ENCODE results near the gene FCHSD2. TPM values are rescaled to one million over a fixed set of nuclear protein-coding genes. Genes with fewer than 3 reads are reported as not detected.
"Not testable (repeated sequence)": the region's sequence is repeated elsewhere in the genome, so short reads cannot be mapped to it uniquely, and the experiment has no call there.

Gene FCHSD2
- total and polyA plus RNA-seq, 2 donors (not counting 1 experiment from before 2014, with no cell fraction given): 19.5 to 40.6 TPM

- Histone ChIP-seq H3K27me3 (ENCODE audit: control insufficient read depth, insufficient read depth, low read length) (no peaks in the 10 kb centered on the region), H3K9ac (ENCODE audit: insufficient read depth, low read length) (no peak overlapping the region), H3K4me2 (ENCODE audit: extremely low read depth, insufficient read depth, low read length) (no peak overlapping the region), H4K20me1 (ENCODE audit: control insufficient read depth, extremely low read depth, insufficient read depth, low read length) (no peaks in the 10 kb centered on the region), H2AFZ (ENCODE audit: low read length) (no peak overlapping the region), H3K9me3 (ENCODE audit: control insufficient read depth, insufficient read depth, low read depth, low read length) (no peaks in the 10 kb centered on the region), H3K79me2 (ENCODE audit: control insufficient read depth, insufficient read depth, low read length) (peaks cover 14% of the 10 kb centered on the region), H3K4me3 (replicated peaks in 1 of 4; ENCODE audit: control extremely low read depth in 1 of 4, insufficient read depth in 1 of 4, low read depth in 3 of 4, low read length in 4 of 4) (no peak overlapping the region), H3K4me1 (ENCODE audit: control insufficient read depth, extremely low read depth, insufficient read depth, low read length) (peaks cover 10% of the 10 kb centered on the region), H3K27ac (ENCODE audit: insufficient read depth, low read length) (no peak overlapping the region), H3K36me3 (ENCODE audit: control insufficient read depth, insufficient read depth, low read length) (no peaks in the 10 kb centered on the region)
- TF ChIP-seq CTCF (conservative IDR thresholded peaks at IDR 0.05 in 1 of 2, IDR thresholded peaks at IDR 0.05 in 1 of 2; ENCODE audit: low read depth in 1 of 2, low read length in 2 of 2) (no peak), EZH2 (IDR thresholded peaks at IDR 0.05; ENCODE audit: low read length, missing control alignments) (no peak)
- peak in 1 of 2 donors; percentile 69 for DNase-seq (ENCODE audit: low read depth in 2 of 2)
Observed at GRCh38 chr11:72808331-72808798, 333.8 kb downstream of the FCHSD2 start.

DNA sequence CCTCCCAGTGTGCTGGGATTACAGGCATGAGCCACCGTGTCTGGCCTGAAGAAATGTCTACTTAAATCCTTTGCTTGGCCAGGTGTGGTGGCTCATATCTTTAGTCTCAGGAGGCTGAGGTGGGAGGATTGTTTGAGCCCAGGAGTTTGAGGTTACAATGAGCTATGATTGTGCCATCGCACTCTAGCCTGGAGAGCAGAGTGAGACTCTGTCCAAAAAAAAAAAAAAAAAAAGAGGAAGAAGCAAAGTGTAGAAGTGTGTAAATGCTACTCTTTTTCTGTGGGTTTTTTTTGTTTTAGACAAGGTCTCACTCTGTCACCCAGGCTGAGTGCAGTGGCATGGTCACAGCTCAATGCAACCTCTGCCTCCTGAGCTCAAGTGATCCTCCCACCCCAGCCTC, 334.3 kb downstream of the FCHSD2 start:
- H3K4me1 ChIP-seq (ENCODE audit: control insufficient read depth, extremely low read depth, insufficient read depth, low read length): peaks cover 5% of the 10 kb centered on the region
- H3K27me3 ChIP-seq (ENCODE audit: control insufficient read depth, insufficient read depth, low read length): no peaks in the 10 kb centered on the region
- peaks cover 9% of the 10 kb centered on the region for H3K79me2 ChIP-seq (ENCODE audit: control insufficient read depth, insufficient read depth, low read length)
- H3K36me3 ChIP-seq (ENCODE audit: control insufficient read depth, insufficient read depth, low read length): no peaks in the 10 kb centered on the region
- H3K9ac ChIP-seq (ENCODE audit: insufficient read depth, low read length): no peak overlapping the region
- H3K9me3 ChIP-seq (ENCODE audit: control insufficient read depth, insufficient read depth, low read depth, low read length): no peaks in the 10 kb centered on the region
- H4K20me1 ChIP-seq (ENCODE audit: control insufficient read depth, extremely low read depth, insufficient read depth, low read length): no peaks in the 10 kb centered on the region
- no peak for DNase-seq (ENCODE audit: low read depth in 2 of 2)
- no peak overlapping the region for H2AFZ ChIP-seq (ENCODE audit: low read length)
- H3K4me2 ChIP-seq (ENCODE audit: extremely low read depth, insufficient read depth, low read length): no peak overlapping the region
- H3K27ac ChIP-seq (ENCODE audit: insufficient read depth, low read length): no peak overlapping the region
- TF ChIP-seq CTCF (conservative IDR thresholded peaks at IDR 0.05 in 1 of 2, IDR thresholded peaks at IDR 0.05 in 1 of 2; ENCODE audit: low read depth in 1 of 2, low read length in 2 of 2) (no peak), EZH2 (IDR thresholded peaks at IDR 0.05; ENCODE audit: low read length, missing control alignments) (no peak)
- no peak overlapping the region for H3K4me3 ChIP-seq (replicated peaks in 1 of 4; ENCODE audit: control extremely low read depth in 1 of 4, insufficient read depth in 1 of 4, low read depth in 3 of 4, low read length in 4 of 4)

- DNase-seq (ENCODE audit: low read depth in 2 of 2): peak; percentile 53 to 60
- H3K4me3 ChIP-seq (replicated peaks in 1 of 4; ENCODE audit: control extremely low read depth in 1 of 4, insufficient read depth in 1 of 4, low read depth in 3 of 4, low read length in 4 of 4): no peak overlapping the region
- H3K27me3 ChIP-seq (ENCODE audit: control insufficient read depth, insufficient read depth, low read length): no peaks in the 10 kb centered on the region
- no peak overlapping the region for H2AFZ ChIP-seq (ENCODE audit: low read length)
- no peaks in the 10 kb centered on the region for H4K20me1 ChIP-seq (ENCODE audit: control insufficient read depth, extremely low read depth, insufficient read depth, low read length)
- no peaks in the 10 kb centered on the region for H3K9me3 ChIP-seq (ENCODE audit: control insufficient read depth, insufficient read depth, low read depth, low read length)
- no peak for TF ChIP-seq CTCF (conservative IDR thresholded peaks at IDR 0.05 in 1 of 2, IDR thresholded peaks at IDR 0.05 in 1 of 2; ENCODE audit: low read depth in 1 of 2, low read length in 2 of 2)
- TF ChIP-seq EZH2 (IDR thresholded peaks at IDR 0.05; ENCODE audit: low read length, missing control alignments): no peak
- no peak overlapping the region for H3K27ac ChIP-seq (ENCODE audit: insufficient read depth, low read length)
- H3K4me2 ChIP-seq (ENCODE audit: extremely low read depth, insufficient read depth, low read length): no peak overlapping the region
- peaks cover 4% of the 10 kb centered on the region for H3K79me2 ChIP-seq (ENCODE audit: control insufficient read depth, insufficient read depth, low read length)
- H3K4me1 ChIP-seq (ENCODE audit: control insufficient read depth, extremely low read depth, insufficient read depth, low read length): no peaks in the 10 kb centered on the region
- no peaks in the 10 kb centered on the region for H3K36me3 ChIP-seq (ENCODE audit: control insufficient read depth, insufficient read depth, low read length)
- H3K9ac ChIP-seq (ENCODE audit: insufficient read depth, low read length): no peak overlapping the region
Observed at GRCh38 chr11:72807021-72807693, 335.0 kb downstream of the FCHSD2 start.

- not testable (repeated sequence) for DNase-seq (ENCODE audit: low read depth in 2 of 2); H3K27me3 ChIP-seq (ENCODE audit: control insufficient read depth, insufficient read depth, low read length); H3K79me2 ChIP-seq (ENCODE audit: control insufficient read depth, insufficient read depth, low read length); H3K27ac ChIP-seq (ENCODE audit: insufficient read depth, low read length); H3K4me3 ChIP-seq (replicated peaks in 1 of 4; ENCODE audit: control extremely low read depth in 1 of 4, insufficient read depth in 1 of 4, low read depth in 3 of 4, low read length in 4 of 4); H3K36me3 ChIP-seq (ENCODE audit: control insufficient read depth, insufficient read depth, low read length); H3K4me2 ChIP-seq (ENCODE audit: extremely low read depth, insufficient read depth, low read length); H3K9ac ChIP-seq (ENCODE audit: insufficient read depth, low read length); H2AFZ ChIP-seq (ENCODE audit: low read length); H4K20me1 ChIP-seq (ENCODE audit: control insufficient read depth, extremely low read depth, insufficient read depth, low read length); H3K4me1 ChIP-seq (ENCODE audit: control insufficient read depth, extremely low read depth, insufficient read depth, low read length); H3K9me3 ChIP-seq (ENCODE audit: control insufficient read depth, insufficient read depth, low read depth, low read length)
Observed at GRCh38 chr11:72806378-72806777, 335.7 kb downstream of the FCHSD2 start.
